Stomach smooth muscle (tissue), 2 donors: ENCODE measurements around the gene DPF3.

Source experiments
- H3K27ac ChIP-seq: one replicate; pipeline ENCODE4 v1.7.0; 2013; ENCODE audit warnings: mild to moderate bottlenecking, low read length, inconsistent platforms
- H3K27me3 ChIP-seq, 2 donors: one replicate each; pipeline ENCODE4 v1.7.0; 2013; ENCODE audit warnings: low read length in 2 of 2; ENCODE audit not compliant: insufficient read depth in 2 of 2, control insufficient read depth in 1 of 2
- H3K36me3 ChIP-seq, 2 donors: one replicate each; pipeline ENCODE4 v1.7.0; 2013; ENCODE audit warnings: low read length in 2 of 2; ENCODE audit not compliant: control insufficient read depth in 2 of 2, insufficient read depth in 2 of 2
- H3K4me1 ChIP-seq: one replicate; pipeline ENCODE4 v1.7.0; 2013; ENCODE audit warnings: low read length; ENCODE audit not compliant: control insufficient read depth, insufficient read depth
- H3K4me3 ChIP-seq, 2 donors: one replicate each; pipeline ENCODE4 v1.7.0; 2013; ENCODE audit warnings: low read length in 2 of 2
- H3K9ac ChIP-seq, 2 donors: one replicate each; pipeline ENCODE4 v1.7.0; 2013; ENCODE audit warnings: low read length in 2 of 2, mild to moderate bottlenecking in 1 of 2
- H3K9me3 ChIP-seq, 2 donors: one replicate each; pipeline ENCODE4 v1.7.0; 2013; ENCODE audit warnings: low read length in 2 of 2; ENCODE audit not compliant: control insufficient read depth in 2 of 2
- donor health status: healthy.
- donor health status: Pancreatic carcinoma.

DPF3 gene

DNA sequence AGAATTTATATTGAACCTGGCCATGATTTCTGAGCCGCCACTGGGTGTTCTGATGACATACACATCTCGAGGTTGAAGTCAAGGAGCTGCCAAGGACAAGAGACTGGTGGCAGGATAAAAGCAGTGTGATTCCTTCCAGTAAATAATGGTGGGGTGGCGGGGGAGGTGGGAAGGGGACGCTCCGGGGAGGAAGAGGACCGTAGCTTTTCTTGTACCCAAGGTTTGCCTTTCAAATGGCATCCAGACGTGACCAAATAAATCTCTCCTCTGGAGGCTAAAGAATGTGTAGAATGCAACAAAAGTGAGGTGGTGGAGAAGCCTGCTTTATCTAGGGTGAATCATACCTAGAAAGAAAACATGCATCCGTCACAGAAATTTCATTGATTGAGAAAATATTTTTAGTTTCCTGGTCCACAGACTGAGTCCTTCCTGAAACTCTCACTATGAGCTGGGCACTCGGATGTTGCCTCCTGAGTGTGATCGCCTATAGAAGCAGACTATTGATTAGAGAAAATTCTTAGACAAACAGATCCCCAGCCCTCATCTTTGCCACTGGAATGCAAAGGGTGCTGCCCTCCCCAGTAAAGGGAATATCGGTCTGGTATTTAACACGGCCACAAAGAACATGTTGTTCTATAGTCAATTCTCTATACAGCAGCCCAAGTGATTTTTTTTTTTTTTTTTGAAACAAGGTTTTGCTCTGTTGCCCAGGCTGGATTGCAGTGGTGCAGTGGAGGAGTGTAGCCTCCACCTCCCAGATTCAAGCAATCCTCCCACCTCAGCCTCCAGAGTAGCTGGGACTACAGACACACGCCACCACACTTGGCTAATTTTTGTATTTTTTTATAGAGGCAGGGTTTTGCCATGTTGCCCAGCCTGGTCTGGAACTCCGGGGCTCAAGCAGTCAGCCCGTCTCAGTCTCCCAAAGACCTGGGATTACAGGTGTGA, 112.1 kb downstream of the DPF3 start:
- no peak overlapping the region for H3K27ac ChIP-seq

DNA sequence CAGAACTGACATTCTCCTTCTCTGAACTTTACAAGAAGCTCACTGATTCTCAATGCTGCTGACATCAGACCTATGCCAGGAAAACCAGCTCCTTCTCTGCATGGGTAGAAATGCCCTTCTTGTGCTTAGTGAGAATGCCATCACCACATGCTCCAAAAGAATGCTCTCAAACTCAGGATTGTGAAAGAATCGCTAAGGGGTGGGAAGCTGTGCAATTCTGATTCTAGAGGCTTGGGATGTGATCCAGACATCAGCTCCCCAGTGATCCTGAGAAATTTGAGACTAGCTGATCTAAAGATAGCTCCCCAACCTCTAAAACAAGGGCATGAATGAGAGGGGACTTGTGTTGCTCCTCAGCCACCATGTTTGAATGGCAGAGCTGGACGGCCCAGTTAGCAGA, 113.2 kb downstream of the DPF3 start:
- no peaks in the 10 kb centered on the region for H3K36me3 ChIP-seq
- H3K9ac ChIP-seq = no peak overlapping the region
- peaks cover 2 to 4% of the 10 kb centered on the region in 2 donors for H3K9me3 ChIP-seq
- H3K27me3 ChIP-seq = no peaks in the 10 kb centered on the region
- H3K4me1 ChIP-seq = peaks cover 3% of the 10 kb centered on the region
- H3K27ac ChIP-seq = no peak overlapping the region
- H3K4me3 ChIP-seq = no peak overlapping the region

More for the DNA sequence above, 112.1 kb downstream of the DPF3 start:
- Histone ChIP-seq H3K4me3 (no peak overlapping the region), H3K36me3 (no peaks in the 10 kb centered on the region), H3K4me1 (no peaks in the 10 kb centered on the region), H3K27me3 (no peaks in the 10 kb centered on the region), H3K9ac (no peak overlapping the region), H3K9me3 (peaks cover 2 to 4% of the 10 kb centered on the region in 2 donors)

DNA sequence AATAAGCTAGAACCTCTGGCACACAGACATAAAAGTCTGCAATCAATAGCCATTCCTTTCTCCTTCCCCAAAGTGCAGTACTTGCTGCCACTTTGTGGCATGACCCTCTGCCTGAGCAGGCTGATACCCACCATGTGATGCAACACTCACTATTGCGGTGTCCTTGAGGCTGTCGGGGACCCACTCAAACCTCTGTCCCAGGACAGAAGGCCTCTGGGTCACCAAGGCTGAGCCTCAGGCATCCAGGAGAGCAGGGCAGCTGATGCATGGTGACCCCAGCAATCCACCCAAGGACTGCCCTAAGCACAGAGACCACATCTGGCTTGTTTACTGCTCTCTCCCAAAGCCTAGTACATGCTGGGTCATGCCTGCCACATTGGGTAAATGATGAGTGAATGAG, 114.2 kb downstream of the DPF3 start:
- H3K9me3 ChIP-seq = peaks cover 2 to 4% of the 10 kb centered on the region in 2 donors
- H3K27me3 ChIP-seq = no peaks in the 10 kb centered on the region
- H3K9ac ChIP-seq = no peak overlapping the region
- no peaks in the 10 kb centered on the region for H3K36me3 ChIP-seq
- H3K27ac ChIP-seq = no peak overlapping the region
- H3K4me3 ChIP-seq = no peak overlapping the region
- H3K4me1 ChIP-seq = peaks cover 3% of the 10 kb centered on the region

DNA sequence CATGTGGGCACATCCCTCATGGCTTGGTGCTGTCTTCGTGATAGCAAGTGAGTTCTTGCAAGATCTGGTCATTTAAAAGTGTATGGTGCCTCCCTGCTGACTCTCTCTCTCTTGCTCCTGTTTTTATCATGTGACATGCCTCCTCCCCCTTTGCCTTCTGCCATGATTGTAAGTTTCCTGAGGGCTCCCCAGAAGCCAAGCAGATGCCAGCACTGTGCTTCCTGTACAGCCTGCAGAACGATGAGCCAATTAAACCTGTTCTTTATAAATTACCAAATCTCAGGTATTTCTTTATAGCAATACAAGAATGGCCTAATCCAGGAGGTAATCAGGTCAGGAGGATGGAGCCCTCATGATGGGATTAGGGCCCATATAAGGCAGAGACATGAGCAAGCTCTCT, 116.3 kb downstream of the DPF3 start:
- no peak overlapping the region for H3K9ac ChIP-seq
- peaks cover 2 to 4% of the 10 kb centered on the region in 2 donors for H3K9me3 ChIP-seq
- no peak overlapping the region for H3K4me3 ChIP-seq
- no peaks in the 10 kb centered on the region for H3K27me3 ChIP-seq
- no peak overlapping the region for H3K27ac ChIP-seq
- peaks cover 3% of the 10 kb centered on the region for H3K4me1 ChIP-seq
- H3K36me3 ChIP-seq = no peaks in the 10 kb centered on the region

DNA sequence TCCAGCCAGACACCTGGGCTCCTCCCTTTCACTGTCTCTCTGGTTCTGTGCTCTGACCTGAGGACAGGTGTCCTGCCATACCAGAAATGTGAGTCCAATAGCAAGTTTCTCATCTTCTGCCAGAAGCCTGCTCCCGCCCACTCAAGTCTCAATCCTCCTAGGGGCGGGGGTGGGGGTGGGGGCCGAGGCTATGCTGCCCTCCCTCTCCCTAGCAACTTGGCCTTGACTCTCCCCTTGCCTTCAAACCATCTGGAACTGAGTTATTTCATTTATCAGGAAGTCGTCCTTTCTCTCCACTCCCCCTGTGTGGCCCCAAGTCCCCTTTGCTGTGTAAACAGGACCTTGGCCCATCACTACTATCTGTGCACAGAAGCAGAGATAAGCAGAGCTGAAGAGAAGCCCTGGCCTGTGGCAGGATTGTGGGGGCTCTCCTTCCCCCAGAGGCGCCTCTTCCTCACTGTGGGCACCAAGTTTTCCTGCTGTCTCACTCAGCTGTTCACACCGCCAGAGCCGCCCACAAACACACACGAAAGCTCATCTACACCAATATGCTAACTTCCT, 117.1 kb downstream of the DPF3 start:
- H3K27me3 ChIP-seq = no peaks in the 10 kb centered on the region
- peaks cover 2 to 4% of the 10 kb centered on the region in 2 donors for H3K9me3 ChIP-seq
- H3K4me3 ChIP-seq = no peak overlapping the region
- H3K27ac ChIP-seq = no peak overlapping the region
- H3K36me3 ChIP-seq = no peaks in the 10 kb centered on the region
- no peak overlapping the region for H3K9ac ChIP-seq
- peaks cover 3% of the 10 kb centered on the region for H3K4me1 ChIP-seq

DNA sequence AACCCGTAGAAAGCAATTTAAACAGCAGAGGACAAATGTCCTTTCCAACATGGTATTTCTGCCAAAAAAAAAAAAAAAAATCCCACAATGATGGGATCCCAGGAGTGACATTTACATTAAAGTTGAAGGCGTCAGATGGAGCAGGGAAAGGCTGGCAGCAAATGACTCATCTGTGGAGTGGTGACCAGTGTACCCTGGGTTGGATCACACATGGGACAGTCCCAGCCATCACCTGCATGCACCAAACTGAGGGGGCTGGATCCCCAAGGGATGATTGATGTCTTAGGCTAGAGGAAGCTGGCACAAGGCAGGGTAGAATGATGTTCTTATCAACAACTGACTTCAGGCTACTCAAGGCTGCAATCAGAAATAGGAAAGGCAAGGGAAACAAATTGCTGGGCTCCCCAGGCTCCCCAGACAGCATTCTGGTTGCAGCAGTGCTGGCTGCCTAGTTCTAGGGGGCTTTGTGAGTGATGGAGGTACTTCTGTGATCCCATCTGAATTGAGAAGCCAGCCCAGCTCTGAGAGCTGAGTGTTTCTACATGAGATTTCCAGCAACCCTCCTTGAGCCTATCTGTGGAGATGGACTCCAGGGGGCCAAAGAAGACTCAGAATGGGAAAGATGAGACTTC, 117.9 kb downstream of the DPF3 start:
- H3K27me3 ChIP-seq = no peaks in the 10 kb centered on the region
- H3K4me1 ChIP-seq = peaks cover 3% of the 10 kb centered on the region
- peaks cover 2 to 4% of the 10 kb centered on the region in 2 donors for H3K9me3 ChIP-seq
- H3K36me3 ChIP-seq = no peaks in the 10 kb centered on the region
- no peak overlapping the region for H3K27ac ChIP-seq
- no peak overlapping the region for H3K9ac ChIP-seq
- no peak overlapping the region for H3K4me3 ChIP-seq

DNA sequence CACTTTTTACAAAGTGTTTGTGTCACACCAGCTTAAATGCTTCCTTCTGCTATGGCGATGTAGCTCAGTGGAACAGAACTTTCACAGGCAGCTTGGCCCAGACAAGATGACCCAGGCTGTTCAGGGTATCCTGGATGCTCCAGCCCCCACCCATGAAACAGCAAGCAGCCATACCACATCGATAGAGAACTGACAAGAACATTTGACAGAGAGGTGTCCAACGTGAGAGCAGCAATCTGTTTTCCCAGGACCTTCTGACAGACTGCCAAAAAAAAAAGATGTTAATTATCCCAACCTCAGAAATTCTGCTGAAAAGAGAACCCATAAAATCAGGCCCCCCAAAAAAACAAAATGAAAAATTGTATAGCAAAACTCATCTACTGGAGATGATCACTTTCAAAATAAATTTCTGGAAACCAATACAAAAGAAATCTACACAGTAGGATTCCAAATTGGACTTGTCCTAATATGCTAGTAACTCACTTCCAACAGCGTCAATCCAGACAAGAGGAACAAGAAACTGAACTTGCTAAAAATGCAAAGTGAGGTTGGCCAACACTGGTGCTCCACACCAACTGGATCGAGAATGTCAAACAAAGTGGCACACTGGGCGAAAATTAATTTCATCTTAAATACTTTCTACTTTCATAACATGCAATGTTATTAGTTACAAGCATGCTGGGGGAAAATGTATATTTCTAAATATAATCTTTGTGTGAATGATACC, 118.8 kb downstream of the DPF3 start:
- H3K4me3 ChIP-seq = no peak overlapping the region
- H3K27ac ChIP-seq = no peak overlapping the region
- H3K27me3 ChIP-seq = no peaks in the 10 kb centered on the region
- no peaks in the 10 kb centered on the region for H3K36me3 ChIP-seq
- no peak overlapping the region for H3K9ac ChIP-seq
- H3K9me3 ChIP-seq = peaks cover 2 to 4% of the 10 kb centered on the region in 2 donors
- peaks cover 3% of the 10 kb centered on the region for H3K4me1 ChIP-seq

DNA sequence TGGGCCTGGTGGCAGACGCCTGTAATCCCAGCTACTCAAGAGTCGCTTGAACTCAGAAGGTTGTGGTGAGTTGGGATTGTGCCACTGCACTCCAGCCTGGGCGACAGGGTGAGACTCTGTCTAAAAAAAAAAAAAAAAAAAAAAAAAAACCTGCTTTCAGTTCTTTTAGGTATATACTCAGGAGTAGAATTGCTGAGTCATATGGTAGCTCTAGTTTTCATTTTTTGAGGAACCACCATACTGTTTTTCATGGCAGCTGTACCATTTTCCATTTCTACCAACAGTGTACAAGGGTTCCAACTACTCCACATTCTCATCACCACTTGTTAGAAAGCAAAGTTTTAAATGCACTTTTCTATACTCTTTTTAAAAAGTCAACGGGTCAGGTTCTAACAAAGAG, 119.8 kb downstream of the DPF3 start:
- H3K4me1 ChIP-seq = peaks cover 3% of the 10 kb centered on the region
- H3K27me3 ChIP-seq = no peaks in the 10 kb centered on the region
- no peak overlapping the region for H3K27ac ChIP-seq
- no peak overlapping the region for H3K4me3 ChIP-seq
- no peaks in the 10 kb centered on the region for H3K36me3 ChIP-seq
- no peak overlapping the region for H3K9ac ChIP-seq
- H3K9me3 ChIP-seq = peaks cover 2 to 4% of the 10 kb centered on the region in 2 donors

DNA sequence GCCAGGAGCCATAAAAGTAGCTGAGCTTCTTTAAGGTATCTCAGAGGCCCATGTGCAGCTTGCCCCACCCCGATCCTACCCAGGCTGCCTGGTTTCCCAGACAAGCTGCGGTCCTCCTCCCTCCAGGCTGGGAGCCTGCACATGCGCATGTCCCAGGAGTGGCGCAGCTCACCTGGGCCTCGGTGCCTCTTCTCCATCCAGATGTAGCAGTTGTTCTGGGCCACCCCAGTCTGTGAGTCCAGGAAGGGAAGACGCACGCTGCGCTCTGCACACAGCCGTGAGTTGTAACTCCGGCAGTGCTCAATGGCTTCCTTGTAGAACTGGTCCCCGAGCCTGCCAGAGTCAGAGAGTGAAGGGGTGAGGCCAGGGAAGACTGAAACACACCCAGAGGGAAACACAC, 122.3 kb downstream of the DPF3 start:
- H3K9ac ChIP-seq = no peak overlapping the region

DNA sequence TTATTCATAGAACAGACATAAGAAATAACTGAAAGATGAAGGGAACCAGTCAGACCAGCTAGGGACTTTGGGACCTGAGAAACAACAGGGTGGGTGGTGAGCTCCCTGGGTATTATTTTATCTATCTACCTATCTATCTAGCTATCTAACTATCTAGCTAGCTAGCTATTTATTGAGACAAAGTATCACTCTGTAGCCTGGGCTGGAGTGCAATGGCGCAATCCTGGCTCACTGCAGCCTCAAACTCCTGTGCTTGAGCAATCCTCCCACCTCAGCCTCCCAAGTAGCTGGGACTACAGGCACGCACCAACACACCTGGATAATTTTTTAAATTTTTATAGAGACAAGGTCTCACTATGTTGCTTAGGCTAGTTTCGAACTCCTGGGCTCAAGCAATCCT, 127.6 kb downstream of the DPF3 start:
- Histone ChIP-seq H3K27me3 (no peaks in the 10 kb centered on the region), H3K27ac (no peak overlapping the region), H3K9me3 (no peaks in the 10 kb centered on the region), H3K36me3 (no peaks in the 10 kb centered on the region), H3K9ac (no peak overlapping the region), H3K4me3 (no peak overlapping the region), H3K4me1 (no peaks in the 10 kb centered on the region)

More for the DNA sequence above, 122.3 kb downstream of the DPF3 start:
- Histone ChIP-seq H3K36me3 (no peaks in the 10 kb centered on the region), H3K4me3 (no peak overlapping the region), H3K27me3 (no peaks in the 10 kb centered on the region), H3K27ac (no peak overlapping the region), H3K4me1 (peaks cover 3% of the 10 kb centered on the region), H3K9me3 (no peaks in the 10 kb centered on the region)
